Spleen (tissue), 11 donors: ENCODE data around the gene NPHP4. TPM values are rescaled to one million over a fixed set of nuclear protein-coding genes. Genes with fewer than 3 reads are reported as not detected.

Source experiments
- DNase-seq: peaks from one replicate; pipeline ENCODE4 v3.0.0-alpha.2; 2020
- H3K27ac ChIP-seq, 8 donors: fragments of 200-600 bp; sonication (generic) in 7 of 8; 1 replicate in 4 of 8; 2 replicates in 4 of 8; pipeline versions ENCODE4 v1.5.0 to v1.8.0; 2016 to 2021; ENCODE audit warnings: inconsistent platforms in 4 of 8, mild to moderate bottlenecking in 4 of 8, moderate library complexity in 1 of 8
- H3K27me3 ChIP-seq, 7 donors: fragments of 200-600 bp; sonication (generic) in 6 of 7; replicated peaks in 1 of 7; 1 replicate in 4 of 7; 2 replicates in 3 of 7; pipeline versions ENCODE4 v1.5.0 to v1.8.0; 2016 to 2021; ENCODE audit warnings: inconsistent platforms in 3 of 7, mild to moderate bottlenecking in 1 of 7
- H3K36me3 ChIP-seq, 6 donors: fragments of 200-600 bp; sonication (generic) in 5 of 6; 1 replicate in 4 of 6; 2 replicates in 2 of 6; pipeline versions ENCODE4 v1.5.0 to v1.8.0; 2016 to 2021; ENCODE audit warnings: inconsistent platforms in 2 of 6
- H3K4me1 ChIP-seq, 6 donors: fragments of 200-600 bp; sonication (generic) in 5 of 6; 1 replicate in 3 of 6; 2 replicates in 3 of 6; pipeline versions ENCODE4 v1.5.0 to v1.8.0; 2016 to 2021; ENCODE audit warnings: inconsistent platforms in 3 of 6
- H3K4me3 ChIP-seq, 8 donors: fragments of 200-600 bp; sonication (generic) in 7 of 8; 1 replicate in 4 of 8; 2 replicates in 4 of 8; pipeline versions ENCODE4 v1.5.0 to v1.8.0; 2016 to 2021; ENCODE audit warnings: inconsistent platforms in 4 of 8, mild to moderate bottlenecking in 4 of 8, moderate library complexity in 2 of 8
- H3K9me3 ChIP-seq, 8 donors: fragments of 200-600 bp; sonication (generic) in 7 of 8; 1 replicate in 4 of 8; 2 replicates in 4 of 8; pipeline versions ENCODE4 v1.5.0 to v1.8.0; 2016 to 2021; ENCODE audit warnings: inconsistent platforms in 4 of 8
- CTCF ChIP-seq, 11 experiments: fragments of 200-600 bp in 7 of 11; fragments of 450-650 bp in 4 of 11; sonication (generic) in 4 of 11; IDR thresholded peaks in 8 of 11; conservative IDR thresholded peaks in 3 of 11; 1 replicate in 7 of 11; 2 replicates in 4 of 11; pipeline versions ENCODE4 v1.4.0 to v1.8.0; 2016 to 2021; ENCODE audit warnings: antibody characterized with exemption in 11 of 11, inconsistent platforms in 4 of 11, mild to moderate bottlenecking in 1 of 11
- POLR2A ChIP-seq, 3 donors: fragments of 450-650 bp; IDR thresholded peaks; one replicate each; pipeline ENCODE4 v1.5.1; 2017; ENCODE audit warnings: antibody characterized with exemption in 3 of 3, mild to moderate bottlenecking in 1 of 3
- POLR2AphosphoS5 ChIP-seq, 3 donors: sonication (generic); formaldehyde crosslinking; IDR thresholded peaks; one replicate each; pipeline ENCODE4 v1.5.1; 2017; ENCODE audit warnings: antibody characterized with exemption in 3 of 3
- WGBS, 5 donors: extraction: QIAGEN DNeasy Blood & Tissue Kit in 3 of 5; methylation state at CpG; one replicate each; pipeline versions ENCODE4 v1.1.5 to v1.1.7; 2013 to 2018; 5-methylcytosine and 5-hydroxymethylcytosine counted together
- intact Hi-C: fragments of 100-400 bp; cut with DNase I; formaldehyde crosslinking; loops from one replicate; pipeline ENCODE4 v1.15.0; 2023; ENCODE audit warnings: low total_unique reads
- polyA plus RNA-seq, 3 donors: library from polyadenylated mRNA; stranded (reverse); fragments of 200-250 nt; gene quantifications; one replicate each; pipeline ENCODE4 v1.2.1, GENCODE V29; 2013
- total RNA-seq, 7 donors: library from RNA; depleted of rRNA in 3 of 7; stranded (reverse); fragments of >200 nt in 3 of 7; fragmentation: NEBNext Ultra II Directional in 4 of 7; extraction: Animal tissue kit (Norgen Biotek cat#: 25700) in 4 of 7; gene quantifications; one replicate each; pipeline versions ENCODE4 v1.1.0 to v1.2.1, GENCODE V29; 2016 to 2021
- donor health status: healthy with polysubstance abuse.
- donor health status: DM: no; HTN: no; CAD: no; lungs with moderate emphysema.
- donor health status: DM: no; HTN: no; CAD: no.
- donor health status: Bipolar disorder and iron deficiency.
- donor health status: healthy.
- donor health status: DM: no; HTN: no; CAD: no.
- donor health status: DM: yes; HTN: yes; CAD: no.

The NPHP4 gene
- total and polyA plus RNA-seq, 10 donors = 1.2 to 17.5 (median 9.4) TPM

- H3K4me1 ChIP-seq = peaks cover 0 to 54% (median 4%) of the 10 kb centered on the region in 6 donors
- H3K4me3 ChIP-seq = no peak overlapping the region
- WGBS, 5 donors = 87 to 91% (median 90%) methylated on average over 24 to 26 of the region's 26 CpGs
- intact Hi-C loops = no loop called here
- no peak overlapping the region for H3K27ac ChIP-seq
- TF ChIP-seq POLR2AphosphoS5 (IDR thresholded peaks at IDR 0.05) = no peak
- no peak for TF ChIP-seq POLR2A (IDR thresholded peaks at IDR 0.05)
- TF ChIP-seq CTCF (IDR thresholded peaks at IDR 0.05 in 8 of 11, conservative IDR thresholded peaks at IDR 0.05 in 3 of 11) = no peak
- no peaks in the 10 kb centered on the region for H3K9me3 ChIP-seq
- peaks cover 0 to 22% (median 0%) of the 10 kb centered on the region in 6 donors for H3K36me3 ChIP-seq
- H3K27me3 ChIP-seq = no peaks in the 10 kb centered on the region
- DNase-seq = peak; percentile 51
Observed at GRCh38 chr1:5977494-5978444, 14.5 kb downstream of the NPHP4 start.

- no peak overlapping the region for H3K27ac ChIP-seq
- no peak overlapping the region for H3K4me3 ChIP-seq
- H3K9me3 ChIP-seq = no peaks in the 10 kb centered on the region
- no peaks in the 10 kb centered on the region for H3K27me3 ChIP-seq
- peak; percentile 51 for DNase-seq
- H3K4me1 ChIP-seq = peaks cover 0 to 46% (median 4%) of the 10 kb centered on the region in 6 donors
- TF ChIP-seq POLR2A (IDR thresholded peaks at IDR 0.05) (no peak), POLR2AphosphoS5 (IDR thresholded peaks at IDR 0.05) (no peak), CTCF (IDR thresholded peaks at IDR 0.05 in 8 of 11, conservative IDR thresholded peaks at IDR 0.05 in 3 of 11) (no peak)
- H3K36me3 ChIP-seq = peaks cover 0 to 23% (median 0%) of the 10 kb centered on the region in 6 donors
- intact Hi-C loops = no loop called here
- WGBS, 5 donors = 93 to 96% (median 94%) methylated on average over 22 to 25 of the region's 25 CpGs
Observed at GRCh38 chr1:5976726-5977493, 15.3 kb downstream of the NPHP4 start.

- DNase-seq = peak; percentile 70
- H3K4me3 ChIP-seq = no peak overlapping the region
- intact Hi-C loops = no loop called here
- WGBS, 5 donors = 90 to 96% (median 95%) methylated on average over 9 to 16 of the region's 16 CpGs
- H3K4me1 ChIP-seq = peaks cover 0 to 44% (median 4%) of the 10 kb centered on the region in 6 donors
- no peaks in the 10 kb centered on the region for H3K9me3 ChIP-seq
- TF ChIP-seq POLR2A (IDR thresholded peaks at IDR 0.05) = no peak
- no peak for TF ChIP-seq CTCF (IDR thresholded peaks at IDR 0.05 in 8 of 11, conservative IDR thresholded peaks at IDR 0.05 in 3 of 11)
- no peak for TF ChIP-seq POLR2AphosphoS5 (IDR thresholded peaks at IDR 0.05)
- H3K36me3 ChIP-seq = peaks cover 0 to 29% (median 0%) of the 10 kb centered on the region in 6 donors
- no peaks in the 10 kb centered on the region for H3K27me3 ChIP-seq
- H3K27ac ChIP-seq = peak overlapping the region in 3 of 8 donors; percentile 23 to 52 (median 32)
Observed at GRCh38 chr1:5976231-5976630, 16.0 kb downstream of the NPHP4 start.
